IMR-90 (cell line): Measurements from ENCODE around the gene CRCP. TPM values are rescaled to one million over a fixed set of nuclear protein-coding genes. Genes with fewer than 3 reads are reported as not detected.

Source experiments
- ATAC-seq: fragments of 200-7000 bp; cut with Tn5 transposase; 2 replicates; pipeline ENCODE4 v1.9.1; 2020; ENCODE audit warnings: low read depth, mild to moderate bottlenecking, moderate library complexity
- BruUV-seq: library from RNA; stranded (reverse); fragments of 400-500 nt; replicated peaks from 2 replicates; lab custom pipeline; 2021; lab: Mats Ljungman, UMichigan
- CTCF ChIA-PET: fragments of 300-600 bp; formaldehyde crosslinking; extraction: SDS; loops from one replicate; lab custom pipeline; 2021; ENCODE audit warnings: antibody characterized with exemption; lab: Yijun Ruan, JAX
- POLR2A ChIA-PET: fragments of 300-600 bp; sonication (Branson Sonifier 250); formaldehyde crosslinking; loops from one replicate; lab custom pipeline; 2022; ENCODE audit warnings: antibody characterized with exemption; ENCODE audit not compliant: unreplicated experiment; lab: Charles Lee
- DNase-seq: peaks from one replicate; pipeline ENCODE4 v3.0.0; 2013
- H2AFZ ChIP-seq: replicated peaks from 2 replicates; pipeline ENCODE3; 2013; ENCODE audit warnings: low read length, mild to moderate bottlenecking; ENCODE audit not compliant: poor library complexity
- H2AK5ac ChIP-seq: 2 replicates; pipeline ENCODE4 v1.6.1; 2013; ENCODE audit warnings: low read depth, low read length, inconsistent platforms
- H2AK9ac ChIP-seq: replicated peaks from 2 replicates; pipeline ENCODE3; 2013; ENCODE audit warnings: mild to moderate bottlenecking, low read depth, low read length, moderate library complexity; ENCODE audit not compliant: poor library complexity
- H2BK120ac ChIP-seq: 2 replicates; pipeline ENCODE4 v1.6.1; 2013; ENCODE audit warnings: low read depth, low read length, inconsistent platforms
- H2BK15ac ChIP-seq: 3 replicates; pipeline ENCODE4 v1.6.1; 2013; ENCODE audit warnings: low read depth, low read length, inconsistent platforms
- H2BK20ac ChIP-seq: 2 replicates; pipeline ENCODE4 v1.6.1; 2013; ENCODE audit warnings: low read depth, mild to moderate bottlenecking, inconsistent platforms, low read length, moderate library complexity
- H2BK5ac ChIP-seq: 2 replicates; pipeline ENCODE4 v1.6.1; 2013; ENCODE audit warnings: mild to moderate bottlenecking, low read depth, low read length, inconsistent platforms; ENCODE audit not compliant: poor library complexity, severe bottlenecking
- H3K14ac ChIP-seq: replicated peaks from 2 replicates; pipeline ENCODE4 v1.6.1; 2013; ENCODE audit warnings: low read depth, low read length, inconsistent platforms
- H3K18ac ChIP-seq: 2 replicates; pipeline ENCODE4 v1.6.1; 2013; ENCODE audit warnings: low read depth, low read length, control low read depth
- H3K23ac ChIP-seq: 2 replicates; pipeline ENCODE4 v1.6.1; 2013; ENCODE audit warnings: low read depth, low read length, inconsistent platforms
- H3K27ac ChIP-seq: 2 replicates; pipeline ENCODE4 v1.5.1; 2013; ENCODE audit warnings: mild to moderate bottlenecking, control low read depth, low read length; ENCODE audit not compliant: insufficient read depth
- H3K27me3 ChIP-seq: 2 replicates; pipeline ENCODE4 v1.6.1; 2013; ENCODE audit warnings: low read length; ENCODE audit not compliant: control insufficient read depth, insufficient read depth
- H3K36me3 ChIP-seq: 2 replicates; pipeline ENCODE4 v1.6.1; 2013; ENCODE audit warnings: low read length, mixed read lengths; ENCODE audit not compliant: control insufficient read depth, insufficient read depth
- H3K4ac ChIP-seq: 2 replicates; pipeline ENCODE4 v1.6.1; 2013; ENCODE audit warnings: low read depth, low read length, inconsistent platforms
- H3K4me1 ChIP-seq: 2 replicates; pipeline ENCODE4 v1.6.1; 2013; ENCODE audit warnings: low read length, mixed read lengths; ENCODE audit not compliant: control insufficient read depth, insufficient read depth
- H3K4me2 ChIP-seq: 2 replicates; pipeline ENCODE4 v1.6.1; 2013; ENCODE audit warnings: low read depth, mild to moderate bottlenecking, control low read depth, low read length, moderate library complexity
- H3K4me3 ChIP-seq: 2 replicates; pipeline ENCODE4 v1.5.1; 2013; ENCODE audit warnings: low read depth, mild to moderate bottlenecking, control low read depth, low read length, moderate library complexity; ENCODE audit not compliant: insufficient read depth
- H3K56ac ChIP-seq: 2 replicates; pipeline ENCODE4 v1.6.1; 2013; ENCODE audit warnings: low read length, inconsistent platforms; ENCODE audit not compliant: insufficient read depth; ENCODE audit errors: extremely low read depth
- H3K79me1 ChIP-seq, 2 experiments: 2 replicates each; pipeline ENCODE4 v1.6.1; 2013; ENCODE audit warnings: low read length in 2 of 2, inconsistent platforms in 1 of 2, low read depth in 1 of 2
- H3K9ac ChIP-seq: 2 replicates; pipeline ENCODE4 v1.6.1; 2013; ENCODE audit warnings: low read depth, low read length, control low read depth
- H3K9me1 ChIP-seq: 2 replicates; pipeline ENCODE4 v1.6.1; 2013; ENCODE audit warnings: low read length, inconsistent platforms; ENCODE audit not compliant: insufficient read depth
- H3K9me3 ChIP-seq: 2 replicates; pipeline ENCODE4 v1.6.1; 2013; ENCODE audit warnings: low read length; ENCODE audit not compliant: control insufficient read depth, insufficient read depth
- H4K20me1 ChIP-seq: 2 replicates; pipeline ENCODE4 v1.6.1; 2013; ENCODE audit warnings: low read length, inconsistent platforms; ENCODE audit not compliant: insufficient read depth
- H4K5ac ChIP-seq: 2 replicates; pipeline ENCODE4 v1.6.1; 2013; ENCODE audit warnings: mild to moderate bottlenecking, low read depth, low read length, control low read depth
- H4K8ac ChIP-seq, 2 experiments: 2 replicates each; pipeline ENCODE4 v1.6.1; 2013; ENCODE audit warnings: low read depth in 2 of 2, low read length in 2 of 2, control low read depth in 1 of 2, inconsistent platforms in 1 of 2
- H4K91ac ChIP-seq: 2 replicates; pipeline ENCODE4 v1.6.1; 2013; ENCODE audit warnings: low read depth, low read length, inconsistent platforms; ENCODE audit not compliant: insufficient read depth
- BHLHE40 ChIP-seq: fragments of 150-350 bp; IDR thresholded peaks from 2 replicates; pipeline ENCODE4 v1.6.1; 2016; ENCODE audit warnings: mild to moderate bottlenecking, low read depth, low read length
- CEBPB ChIP-seq: IDR thresholded peaks from 2 replicates; pipeline ENCODE4 v1.6.1; 2012; ENCODE audit warnings: low read depth, low read length, improper control_type of control experiment
- CHD1 ChIP-seq: IDR thresholded peaks from 2 replicates; pipeline ENCODE4 v1.6.1; 2012; ENCODE audit warnings: low read depth, low read length, improper control_type of control experiment
- ELK1 ChIP-seq: fragments of 150-350 bp; IDR thresholded peaks from 2 replicates; pipeline ENCODE4 v1.6.1; 2016; ENCODE audit warnings: low read depth, mild to moderate bottlenecking, low read length, moderate library complexity, borderline replicate concordance
- FOS ChIP-seq: fragments of 150-350 bp; IDR thresholded peaks from 2 replicates; pipeline ENCODE4 v1.6.1; 2016; ENCODE audit warnings: low read depth, low read length
- MAFK ChIP-seq: IDR thresholded peaks from 2 replicates; pipeline ENCODE4 v1.6.1; 2012; ENCODE audit warnings: low read depth, low read length, improper control_type of control experiment
- MXI1 ChIP-seq: IDR thresholded peaks from 2 replicates; pipeline ENCODE4 v1.6.1; 2012; ENCODE audit warnings: low read depth, mild to moderate bottlenecking, low read length, moderate library complexity, borderline replicate concordance
- RAD21 ChIP-seq: IDR thresholded peaks from 2 replicates; pipeline ENCODE4 v1.6.1; 2012; ENCODE audit warnings: low read length, improper control_type of control experiment
- RCOR1 ChIP-seq: IDR thresholded peaks from 2 replicates; pipeline ENCODE4 v1.6.1; 2012; ENCODE audit warnings: mild to moderate bottlenecking, low read length, improper control_type of control experiment; ENCODE audit not compliant: insufficient replicate concordance
- RFX5 ChIP-seq: IDR thresholded peaks from 2 replicates; pipeline ENCODE4 v1.8.0; 2012; ENCODE audit warnings: low read depth, mild to moderate bottlenecking, low read length, moderate library complexity
- SMC3 ChIP-seq: fragments of 150-350 bp; IDR thresholded peaks from 2 replicates; pipeline ENCODE4 v1.6.1; 2016; ENCODE audit warnings: low read depth, mild to moderate bottlenecking, antibody characterized with exemption, low read length, moderate library complexity
- USF2 ChIP-seq: fragments of 150-350 bp; IDR thresholded peaks from 2 replicates; pipeline ENCODE4 v1.6.1; 2017; ENCODE audit warnings: mild to moderate bottlenecking, antibody characterized with exemption, low read length, low read depth
- WGBS, 2 experiments: methylation state at CpG; one replicate each; pipeline versions ENCODE4 v1.1.5 to v1.1.7; 2013; ENCODE audit warnings: missing lambda C conversion rate in 2 of 2; ENCODE audit not compliant: insufficient read length in 1 of 2; ENCODE audit errors: extremely low coverage in 2 of 2; 5-methylcytosine and 5-hydroxymethylcytosine counted together
- dilution Hi-C: fragments of 300-500 bp; cut with HindIII; formaldehyde crosslinking; loops from one replicate; pipeline ENCODE4 v1.14.3; 2018; ENCODE audit warnings: low sequenced_read_pairs; ENCODE audit not compliant: unreplicated experiment
- in situ Hi-C: fragments of 300-500 bp; cut with MboI; formaldehyde crosslinking; loops from 3 replicates; pipeline ENCODE4 v1.14.3; 2019; ENCODE audit warnings: low sequenced_read_pairs, inconsistent platforms, mixed read lengths
- intact Hi-C: fragments of 100-400 bp; cut with micrococcal nuclease; formaldehyde crosslinking; loops from 2 replicates; pipeline ENCODE4 v1.10.0; 2022
- polyA plus RNA-seq, 3 experiments: library from polyadenylated mRNA; depleted of rRNA; stranded (reverse); fragments of >200 nt; gene quantifications; 2 replicates each; pipeline ENCODE4 v1.2.3, GENCODE V29; 2012; ENCODE audit warnings: low replicate concordance in 1 of 3
- total RNA-seq: library from RNA; depleted of rRNA; stranded (reverse); fragments of >200 nt; gene quantifications from 2 replicates; pipeline ENCODE4 v1.2.3, GENCODE V29; 2012

CRCP gene
- total and polyA plus RNA-seq, 2 of the 4 experiments (the other 2 are of a cell fraction): 22.9 to 37.5 TPM

- Histone ChIP-seq H2AK9ac (no peak overlapping the region), H3K56ac (no peak overlapping the region), H3K4me1 (no peaks in the 10 kb centered on the region), H4K5ac (no peak overlapping the region), H3K9me3 (no peaks in the 10 kb centered on the region), H3K27ac (no peak overlapping the region), H4K91ac (no peak overlapping the region), H3K9me1 (peaks cover 5% of the 10 kb centered on the region; the same call in 1 of the 2 replicates), H3K4me3 (no peak overlapping the region), H2BK20ac (no peak overlapping the region), H3K18ac (no peak overlapping the region), H3K14ac (no peak overlapping the region), H2AFZ (no peak overlapping the region), H3K4ac (no peak overlapping the region), H3K23ac (no peak overlapping the region), H2BK5ac (no peak overlapping the region), H3K36me3 (peaks cover 35% of the 10 kb centered on the region), H3K9ac (no peak overlapping the region), H3K27me3 (no peaks in the 10 kb centered on the region), H4K20me1 (peaks cover 4% of the 10 kb centered on the region; the same call in 1 of the 2 replicates), H3K79me1 (peaks cover 5 to 13% of the 10 kb centered on the region in 2 experiments), H2AK5ac (no peak overlapping the region), H4K8ac (no peak overlapping the region), H2BK15ac (no peak overlapping the region), H3K4me2 (no peak overlapping the region), H2BK120ac (no peak overlapping the region)
- no peak for TF ChIP-seq ELK1
- TF ChIP-seq MAFK: no peak
- TF ChIP-seq MXI1: no peak
- TF ChIP-seq RCOR1: no peak
- TF ChIP-seq RFX5: no peak
- no peak for TF ChIP-seq RAD21
- no peak for TF ChIP-seq BHLHE40
- TF ChIP-seq SMC3: no peak
- TF ChIP-seq USF2: no peak
- no peak for TF ChIP-seq CHD1
- no peak for TF ChIP-seq FOS
- TF ChIP-seq CEBPB: no peak
- BruUV-seq: no TSS peak
- ATAC-seq (no peak), DNase-seq (no peak)
- dilution Hi-C loops: no loop called here
- in situ Hi-C loops: no loop called here
- ChIA-PET CTCF (no interaction called here), POLR2A (interaction anchor here (1.0 kb wide), 1 partner anchor 8 kb away, joined by 3 read pairs; the partner anchor contains the start of gene ASL)
- no CpG with 5 or more reads among the region's 2 CpGs for WGBS, 2 experiments
- intact Hi-C loops: no loop called here
Measured at GRCh38 chr7:66083677-66084076, 31.0 kb upstream of the CRCP start.
